ENCODE results near the gene RELN.

Gene RELN

GRCh38 chr7:103983201-103983977, 6.1 kb downstream of the RELN start:
- TF ChIP-seq CTCF (IDR thresholded peaks at IDR 0.05; ENCODE audit: extremely low read depth, missing control alignments): no peak
- no peak for DNase-seq (ENCODE audit: low spot score)

DNA sequence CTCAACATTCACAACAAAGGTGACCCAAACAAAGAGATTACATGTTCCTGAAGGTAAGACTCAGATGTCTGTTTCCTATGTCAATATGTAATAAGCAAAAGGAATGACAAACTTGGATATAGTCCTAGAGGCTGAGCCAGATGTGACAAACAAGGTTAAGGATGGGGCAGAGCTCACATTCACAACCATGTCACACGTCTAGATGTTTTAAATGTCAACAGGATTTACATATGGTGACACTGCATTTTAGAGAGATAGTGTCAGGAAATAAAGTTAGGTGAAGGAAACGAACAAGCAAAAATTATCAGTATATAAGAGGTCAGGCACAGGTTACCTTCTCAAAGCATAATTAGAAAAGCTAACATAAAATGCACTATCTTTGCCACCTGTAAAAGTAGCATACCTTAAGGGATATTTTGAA, 8.4 kb downstream of the RELN start:
- DNase-seq (ENCODE audit: low spot score): no peak

GRCh38 chr7:103972779-103973434, 16.6 kb downstream of the RELN start:
- no peak for DNase-seq (ENCODE audit: low spot score)
- no peak for TF ChIP-seq CTCF (IDR thresholded peaks at IDR 0.05; ENCODE audit: extremely low read depth, missing control alignments)

More for the DNA sequence above, 8.4 kb downstream of the RELN start:
- TF ChIP-seq CTCF (IDR thresholded peaks at IDR 0.05; ENCODE audit: extremely low read depth, missing control alignments): no peak

DNA sequence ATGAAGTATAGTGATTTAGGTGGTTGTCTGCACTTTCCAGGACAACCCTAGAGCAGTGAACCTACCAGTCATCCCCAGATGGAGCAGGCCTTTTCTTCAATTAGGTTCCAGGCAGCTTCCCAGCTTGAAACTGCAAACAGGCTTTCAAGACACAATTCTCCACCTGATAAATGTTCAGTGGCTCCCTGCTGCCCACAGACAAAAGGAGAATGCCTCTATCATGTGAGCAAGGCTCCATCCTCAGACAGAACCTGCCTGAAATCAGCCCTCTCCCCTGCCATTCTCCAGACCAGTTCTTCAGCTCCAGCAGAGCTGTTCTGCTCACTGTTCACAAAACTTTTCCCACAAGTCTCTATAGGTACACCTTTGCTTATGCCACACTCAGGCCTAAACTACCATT, 22.1 kb downstream of the RELN start:
- no peak for TF ChIP-seq CTCF (IDR thresholded peaks at IDR 0.05; ENCODE audit: extremely low read depth, missing control alignments)
- DNase-seq (ENCODE audit: low spot score): no peak

GRCh38 chr7:103966593-103967277, 22.7 kb downstream of the RELN start:
- DNase-seq (ENCODE audit: low spot score): no peak

GRCh38 chr7:103964269-103964668, 25.2 kb downstream of the RELN start:
- no peak for DNase-seq (ENCODE audit: low spot score)
- TF ChIP-seq CTCF (IDR thresholded peaks at IDR 0.05; ENCODE audit: extremely low read depth, missing control alignments): no peak

More at GRCh38 chr7:103966593-103967277, 22.7 kb downstream of the RELN start:
- no peak for TF ChIP-seq CTCF (IDR thresholded peaks at IDR 0.05; ENCODE audit: extremely low read depth, missing control alignments)

GRCh38 chr7:103962070-103962469, 27.4 kb downstream of the RELN start:
- no peak for DNase-seq (ENCODE audit: low spot score)
- no peak for TF ChIP-seq CTCF (IDR thresholded peaks at IDR 0.05; ENCODE audit: extremely low read depth, missing control alignments)

All from GM20000 (cell line).